Endothelial cell of umbilical vein (primary cell): Measurements from ENCODE around the gene WDR27. TPM values are rescaled to one million over a fixed set of nuclear protein-coding genes. Genes with fewer than 3 reads are reported as not detected.

ENCODE experiments used
- BruUV-seq: library from RNA; stranded (reverse); fragments of 400-500 nt; replicated peaks from 2 replicates; lab custom pipeline; 2021; lab: Mats Ljungman, UMichigan
- CTCF ChIA-PET: fragments of 300-600, 350-600 bp; sonication (Branson Sonifier 250); formaldehyde crosslinking; loops from one replicate; lab custom pipeline; 2021; ENCODE audit warnings: antibody characterized with exemption, inconsistent platforms; lab: Charles Lee
- POLR2A ChIA-PET: fragments of 300-600, 350-600 bp; sonication (Branson Sonifier 250); formaldehyde crosslinking; loops from one replicate; lab custom pipeline; 2021; ENCODE audit warnings: antibody characterized with exemption, inconsistent platforms; lab: Charles Lee
- DNase-seq: peaks from one replicate; pipeline ENCODE4 v3.0.0-alpha.2; 2011; ENCODE audit warnings: low read depth, low spot score
- FAIRE-seq: peaks from 2 replicates; lab custom pipeline; 2011; peaks lifted over from hg19 to GRCh38; lab: Jason Lieb, UNC
- H2AFZ ChIP-seq: 2 replicates; pipeline ENCODE4 v1.6.0; 2012; ENCODE audit warnings: low read depth, low read length, control low read depth, inconsistent platforms
- H3K27ac ChIP-seq: 2 replicates; pipeline ENCODE4 v1.5.1; 2011; ENCODE audit warnings: low read depth, mild to moderate bottlenecking, control low read depth, low read length, moderate library complexity; ENCODE audit not compliant: insufficient read depth
- H3K27me3 ChIP-seq, 2 experiments: 2 replicates each; pipeline versions ENCODE4 v1.6.0 to v1.6.1; 2011; ENCODE audit warnings: low read length in 2 of 2, mixed read lengths in 1 of 2; ENCODE audit not compliant: control insufficient read depth in 2 of 2, insufficient read depth in 2 of 2
- H3K36me3 ChIP-seq, 2 experiments: 2 replicates in 1 of 2; 3 replicates in 1 of 2; pipeline ENCODE4 v1.5.1; 2011; ENCODE audit warnings: low read length in 2 of 2, mild to moderate bottlenecking in 1 of 2, moderate library complexity in 1 of 2; ENCODE audit not compliant: control insufficient read depth in 2 of 2, insufficient read depth in 2 of 2; ENCODE audit errors: extremely low read depth in 1 of 2
- H3K4me1 ChIP-seq: 3 replicates; pipeline ENCODE4 v1.5.1; 2011; ENCODE audit warnings: mild to moderate bottlenecking, low read length; ENCODE audit not compliant: control insufficient read depth, insufficient read depth; ENCODE audit errors: extremely low read depth
- H3K4me2 ChIP-seq: 2 replicates; pipeline ENCODE4 v1.6.1; 2011; ENCODE audit warnings: low read length, control low read depth, mixed read lengths; ENCODE audit not compliant: insufficient read depth
- H3K4me3 ChIP-seq, 3 experiments: fragments of 200-600 bp in 1 of 3; sonication (generic), shearing (Covaris generic) in 1 of 3; replicated peaks in 1 of 3; 2 replicates each; pipeline ENCODE4 v1.5.1; 2011 to 2016; ENCODE audit warnings: control low read depth in 3 of 3, low read length in 3 of 3, mild to moderate bottlenecking in 2 of 3, inconsistent platforms in 1 of 3, low read depth in 1 of 3, moderate library complexity in 1 of 3; ENCODE audit not compliant: insufficient read depth in 1 of 3
- H3K79me2 ChIP-seq: 2 replicates; pipeline ENCODE4 v1.6.0; 2012; ENCODE audit warnings: low read length, inconsistent platforms; ENCODE audit not compliant: control insufficient read depth, insufficient read depth
- H3K9ac ChIP-seq: replicated peaks from 2 replicates; pipeline ENCODE3; 2011; ENCODE audit warnings: low read length, control low read depth; ENCODE audit not compliant: insufficient read depth; ENCODE audit errors: extremely low read depth
- H3K9me1 ChIP-seq: replicated peaks from 3 replicates; pipeline ENCODE4 v1.6.0; 2011; ENCODE audit warnings: mild to moderate bottlenecking, low read length; ENCODE audit not compliant: control insufficient read depth, insufficient read depth; ENCODE audit errors: extremely low read depth
- H3K9me3 ChIP-seq: replicated peaks from 2 replicates; pipeline ENCODE4 v1.5.1; 2012; ENCODE audit warnings: low read length, inconsistent platforms; ENCODE audit not compliant: control insufficient read depth, insufficient read depth
- H4K20me1 ChIP-seq: replicated peaks from 2 replicates; pipeline ENCODE3; 2011; ENCODE audit warnings: mild to moderate bottlenecking, low read length; ENCODE audit not compliant: control insufficient read depth, insufficient read depth; ENCODE audit errors: extremely low read depth
- EZH2 ChIP-seq: IDR thresholded peaks from 2 replicates; pipeline ENCODE4 v1.6.1; 2012; ENCODE audit warnings: borderline replicate concordance, low read depth, mild to moderate bottlenecking, moderate library complexity, low read length, inconsistent platforms; ENCODE audit not compliant: severe bottlenecking
- FOS ChIP-seq: IDR thresholded peaks from 2 replicates; pipeline ENCODE4 v1.6.1; 2011; ENCODE audit warnings: mild to moderate bottlenecking, low read length, moderate library complexity, borderline replicate concordance; ENCODE audit not compliant: insufficient read depth
- GATA2 ChIP-seq: IDR thresholded peaks from 2 replicates; pipeline ENCODE4 v1.7.0; 2011; ENCODE audit warnings: low read depth, mild to moderate bottlenecking, moderate library complexity, mixed read lengths, low read length; ENCODE audit not compliant: insufficient read length, insufficient read depth
- JUN ChIP-seq: IDR thresholded peaks from 2 replicates; pipeline ENCODE4 v1.6.1; 2011; ENCODE audit warnings: borderline replicate concordance, low read depth; ENCODE audit not compliant: insufficient read length, insufficient read depth
- MYC ChIP-seq: IDR thresholded peaks from one replicate; pipeline ENCODE4 v1.6.1; 2011; ENCODE audit warnings: mild to moderate bottlenecking, low read depth, low read length
- POLR2A ChIP-seq: IDR thresholded peaks from 2 replicates; pipeline ENCODE4 v1.6.1; 2012; ENCODE audit warnings: low read depth, mild to moderate bottlenecking, control low read depth, low read length
- POLR2AphosphoS5 ChIP-seq: IDR thresholded peaks from 2 replicates; pipeline ENCODE4 v1.6.1; 2012; ENCODE audit warnings: low read depth, mild to moderate bottlenecking, control low read depth, low read length, moderate library complexity; ENCODE audit not compliant: insufficient read depth
- dilution Hi-C: fragments of 300-500 bp; cut with MboI; formaldehyde crosslinking; loops from one replicate; pipeline ENCODE4 v1.15.0; 2019; ENCODE audit warnings: low sequenced_read_pairs; ENCODE audit not compliant: extremely low pct_ligation_motif_present
- intact Hi-C: fragments of 100-400 bp; cut with micrococcal nuclease; formaldehyde crosslinking; loops from one replicate; pipeline ENCODE4 v1.10.0; 2022
- polyA plus RNA-seq, 4 experiments: library from polyadenylated mRNA; depleted of rRNA in 3 of 4; stranded (reverse) in 3 of 4; unstranded in 1 of 4; fragments of >200 nt; gene quantifications; 2 replicates each; pipeline versions ENCODE4 v1.2.1 to v1.2.3, GENCODE V29; 2011 to 2012; ENCODE audit warnings: missing spikeins in 1 of 4
- total RNA-seq: library from RNA; stranded (reverse); gene quantifications from 2 replicates; pipeline ENCODE4 v1.2.3, GENCODE V29; 2021
- TF ChIP-seq, protein P1 (sequence below): IDR thresholded peaks from 2 replicates; pipeline ENCODE4 v1.6.1; 2011; ENCODE audit not compliant: insufficient read depth, insufficient read length
- TF ChIP-seq, protein P2 (sequence below), 2 donors: IDR thresholded peaks; 1 replicate in 1 of 2; 2 replicates in 1 of 2; pipeline ENCODE4 v1.5.1; 2011; ENCODE audit warnings: low read length in 2 of 2, mild to moderate bottlenecking in 2 of 2, moderate library complexity in 2 of 2, control low read depth in 1 of 2, inconsistent platforms in 1 of 2, low read depth in 1 of 2; ENCODE audit not compliant: insufficient read depth in 1 of 2; ENCODE audit errors: extremely low read depth in 1 of 2

The WDR27 gene
- total and polyA plus RNA-seq, 2 donors (not counting 3 experiments of a cell fraction or from before 2014, with no cell fraction given) = 60.1 to 69.7 TPM

DNA sequence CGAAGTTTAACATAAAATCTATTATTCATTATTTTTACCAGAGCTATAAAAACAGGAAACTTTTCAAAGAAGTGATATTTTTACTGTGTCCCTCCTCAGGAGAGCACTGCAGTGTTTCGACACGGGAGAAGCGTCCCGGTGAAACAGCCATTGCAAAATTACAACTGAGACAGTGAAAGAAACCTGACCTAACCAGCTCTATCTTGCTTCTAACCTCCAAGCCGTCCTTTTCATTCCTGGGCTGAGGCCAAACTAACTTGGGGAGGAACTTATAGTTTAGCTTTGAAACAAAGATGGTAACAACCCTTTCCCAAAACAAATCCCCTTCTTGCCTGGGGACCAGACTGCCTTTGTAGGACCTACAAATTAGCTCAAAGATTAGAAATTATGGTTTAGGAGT, 79.2 kb downstream of the WDR27 start:
- Histone ChIP-seq H4K20me1 (no peaks in the 10 kb centered on the region), H3K4me3 (no peak overlapping the region), H3K27ac (no peak overlapping the region), H3K9ac (no peak overlapping the region), H3K9me3 (no peaks in the 10 kb centered on the region), H3K9me1 (no peaks in the 10 kb centered on the region), H3K27me3 (no peaks in the 10 kb centered on the region), H3K79me2 (no peaks in the 10 kb centered on the region), H2AFZ (no peak overlapping the region), H3K36me3 (peaks cover 0 to 6% of the 10 kb centered on the region in 2 experiments), H3K4me2 (no peak overlapping the region), H3K4me1 (peaks cover 4% of the 10 kb centered on the region)
- FAIRE-seq (no peak), DNase-seq (no peak)
- TF ChIP-seq GATA2 = no peak
- no peak for TF ChIP-seq POLR2A
- BruUV-seq = no TSS peak
- intact Hi-C loops = no loop called here
- ChIA-PET CTCF (interaction anchor here (1.1 kb wide), 1 partner anchor 11 kb away, joined by 3 read pairs; no protein-coding TSS in a partner anchor), POLR2A (no interaction called here)
- dilution Hi-C loops = no loop called here

GRCh38 chr6:169621311-169621710, 80.5 kb downstream of the WDR27 start:
- peaks cover 0 to 6% of the 10 kb centered on the region in 2 experiments for H3K36me3 ChIP-seq
- no peaks in the 10 kb centered on the region for H3K9me1 ChIP-seq
- no TSS peak for BruUV-seq
- H3K4me1 ChIP-seq = peaks cover 4% of the 10 kb centered on the region
- CTCF ChIA-PET = no interaction called here
- no peaks in the 10 kb centered on the region for H3K79me2 ChIP-seq
- no peak overlapping the region for H3K4me3 ChIP-seq
- no peaks in the 10 kb centered on the region for H4K20me1 ChIP-seq
- H2AFZ ChIP-seq = no peak overlapping the region
- intact Hi-C loops = no loop called here
- H3K27ac ChIP-seq = no peak overlapping the region
- H3K9ac ChIP-seq = no peak overlapping the region
- H3K27me3 ChIP-seq = no peaks in the 10 kb centered on the region
- H3K4me2 ChIP-seq = no peak overlapping the region
- FAIRE-seq (no peak), DNase-seq (no peak)
- POLR2A ChIA-PET = no interaction called here
- dilution Hi-C loops = no loop called here
- TF ChIP-seq, protein P1, sequence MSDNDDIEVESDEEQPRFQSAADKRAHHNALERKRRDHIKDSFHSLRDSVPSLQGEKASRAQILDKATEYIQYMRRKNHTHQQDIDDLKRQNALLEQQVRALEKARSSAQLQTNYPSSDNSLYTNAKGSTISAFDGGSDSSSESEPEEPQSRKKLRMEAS = no peak
- TF ChIP-seq GATA2 = no peak
- no peak for TF ChIP-seq POLR2A
- TF ChIP-seq MYC = no peak
- TF ChIP-seq, protein P2, sequence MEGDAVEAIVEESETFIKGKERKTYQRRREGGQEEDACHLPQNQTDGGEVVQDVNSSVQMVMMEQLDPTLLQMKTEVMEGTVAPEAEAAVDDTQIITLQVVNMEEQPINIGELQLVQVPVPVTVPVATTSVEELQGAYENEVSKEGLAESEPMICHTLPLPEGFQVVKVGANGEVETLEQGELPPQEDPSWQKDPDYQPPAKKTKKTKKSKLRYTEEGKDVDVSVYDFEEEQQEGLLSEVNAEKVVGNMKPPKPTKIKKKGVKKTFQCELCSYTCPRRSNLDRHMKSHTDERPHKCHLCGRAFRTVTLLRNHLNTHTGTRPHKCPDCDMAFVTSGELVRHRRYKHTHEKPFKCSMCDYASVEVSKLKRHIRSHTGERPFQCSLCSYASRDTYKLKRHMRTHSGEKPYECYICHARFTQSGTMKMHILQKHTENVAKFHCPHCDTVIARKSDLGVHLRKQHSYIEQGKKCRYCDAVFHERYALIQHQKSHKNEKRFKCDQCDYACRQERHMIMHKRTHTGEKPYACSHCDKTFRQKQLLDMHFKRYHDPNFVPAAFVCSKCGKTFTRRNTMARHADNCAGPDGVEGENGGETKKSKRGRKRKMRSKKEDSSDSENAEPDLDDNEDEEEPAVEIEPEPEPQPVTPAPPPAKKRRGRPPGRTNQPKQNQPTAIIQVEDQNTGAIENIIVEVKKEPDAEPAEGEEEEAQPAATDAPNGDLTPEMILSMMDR (IDR thresholded peaks at IDR 0.05; ENCODE audit: extremely low read depth in 1 of 2, insufficient read depth in 1 of 2, low read depth in 1 of 2, low read length in 2 of 2) = no peak
- no peak for TF ChIP-seq POLR2AphosphoS5
- TF ChIP-seq JUN = no peak
- TF ChIP-seq FOS = no peak
- TF ChIP-seq EZH2 = no peak
- no peaks in the 10 kb centered on the region for H3K9me3 ChIP-seq
